Osteocyte (in vitro differentiated cells): ENCODE measurements around the gene CCDC6. TPM values are rescaled to one million over a fixed set of nuclear protein-coding genes. Genes with fewer than 3 reads are reported as not detected.

Source experiments
- DNase-seq: peaks from one replicate; pipeline ENCODE4 v3.0.0; 2021; ENCODE audit warnings: mixed read lengths; ENCODE audit not compliant: unreplicated experiment; ENCODE audit errors: extremely low spot score
- H3K27ac Mint-ChIP-seq: one replicate; pipeline ENCODE4 v1.8.0; 2021; ENCODE audit warnings: mild to moderate bottlenecking, mixed read lengths; ENCODE audit not compliant: unreplicated experiment
- H3K27me3 Mint-ChIP-seq: one replicate; pipeline ENCODE4 v1.8.0; 2021; ENCODE audit warnings: mixed read lengths; ENCODE audit not compliant: unreplicated experiment
- H3K36me3 Mint-ChIP-seq: one replicate; pipeline ENCODE4 v1.8.0; 2021; ENCODE audit warnings: mixed read lengths; ENCODE audit not compliant: unreplicated experiment
- H3K4me1 Mint-ChIP-seq: one replicate; pipeline ENCODE4 v1.8.0; 2021; ENCODE audit warnings: mixed read lengths; ENCODE audit not compliant: unreplicated experiment
- H3K4me3 Mint-ChIP-seq: one replicate; pipeline ENCODE4 v1.8.0; 2021; ENCODE audit warnings: mild to moderate bottlenecking, moderate library complexity, mixed read lengths; ENCODE audit not compliant: unreplicated experiment
- H3K9me3 Mint-ChIP-seq: one replicate; pipeline ENCODE4 v1.8.0; 2021; ENCODE audit warnings: mixed read lengths; ENCODE audit not compliant: unreplicated experiment
- CTCF ChIP-seq: fragments of 200-600 bp; sonication (generic); IDR thresholded peaks from 2 replicates; pipeline ENCODE4 v1.5.0; 2021; ENCODE audit warnings: antibody characterized with exemption, mild to moderate bottlenecking, moderate library complexity
- total RNA-seq: library from RNA; stranded (reverse); gene quantifications from 2 replicates; pipeline ENCODE4 v1.2.1, GENCODE V29; 2021

The CCDC6 gene
- total RNA-seq, 1 donor from 2014 or later: 38.0 TPM

- no peak for DNase-seq
- Mint-ChIP-seq H3K27ac (no peak overlapping the region), H3K4me1 (peaks cover 38% of the 10 kb centered on the region), H3K36me3 (peaks cover 8% of the 10 kb centered on the region), H3K4me3 (no peak overlapping the region), H3K9me3 (peaks cover 4% of the 10 kb centered on the region), H3K27me3 (no peaks in the 10 kb centered on the region)
- no peak for TF ChIP-seq CTCF
These were observed 50.3 kb downstream of the CCDC6 start for GRCh38 chr10:59856104-59856503.

GRCh38 chr10:59854571-59854970, 51.8 kb downstream of the CCDC6 start:
- H3K27me3 Mint-ChIP-seq: no peaks in the 10 kb centered on the region
- no peak overlapping the region for H3K4me3 Mint-ChIP-seq
- peaks cover 38% of the 10 kb centered on the region for H3K4me1 Mint-ChIP-seq
- peaks cover 3% of the 10 kb centered on the region for H3K9me3 Mint-ChIP-seq
- DNase-seq: no peak
- TF ChIP-seq CTCF: no peak
- H3K27ac Mint-ChIP-seq: no peak overlapping the region
- peaks cover 4% of the 10 kb centered on the region for H3K36me3 Mint-ChIP-seq

GRCh38 chr10:59852670-59853069, 53.7 kb downstream of the CCDC6 start:
- Mint-ChIP-seq H3K4me3 (no peak overlapping the region), H3K36me3 (peaks cover 8% of the 10 kb centered on the region), H3K9me3 (no peaks in the 10 kb centered on the region), H3K27me3 (no peaks in the 10 kb centered on the region), H3K4me1 (peaks cover 23% of the 10 kb centered on the region), H3K27ac (no peak overlapping the region)
- DNase-seq: no peak
- no peak for TF ChIP-seq CTCF

GRCh38 chr10:59851864-59852263, 54.5 kb downstream of the CCDC6 start:
- no peak for DNase-seq
- Mint-ChIP-seq H3K4me3 (no peak overlapping the region), H3K9me3 (no peaks in the 10 kb centered on the region), H3K4me1 (peaks cover 16% of the 10 kb centered on the region), H3K36me3 (peaks cover 16% of the 10 kb centered on the region), H3K27me3 (no peaks in the 10 kb centered on the region), H3K27ac (no peak overlapping the region)
- no peak for TF ChIP-seq CTCF

- Mint-ChIP-seq H3K4me1 (peaks cover 3% of the 10 kb centered on the region), H3K9me3 (no peaks in the 10 kb centered on the region), H3K4me3 (no peak overlapping the region), H3K27me3 (no peaks in the 10 kb centered on the region), H3K36me3 (peaks cover 28% of the 10 kb centered on the region), H3K27ac (no peak overlapping the region)
- DNase-seq: no peak
- TF ChIP-seq CTCF: no peak
These were observed 58.5 kb downstream of the CCDC6 start for GRCh38 chr10:59847888-59848287.
